OCI-LY1 (cell line): ENCODE measurements around the gene LAMC3.

Source experiments
- EZH2 ChIP-seq: fragments of 200-600 bp; sonication (generic), shearing (Covaris generic); IDR thresholded peaks from 2 replicates; pipeline ENCODE4 v1.8.0; 2017; ENCODE audit warnings: borderline replicate concordance, mixed run types, mild to moderate bottlenecking, antibody characterized with exemption, low read length, moderate library complexity, mixed read lengths
- TF ChIP-seq, protein P1 (sequence below): fragments of 200-600 bp; sonication (generic), shearing (Covaris generic); IDR thresholded peaks from 2 replicates; pipeline ENCODE4 v1.5.1; 2017; ENCODE audit warnings: mild to moderate bottlenecking, antibody characterized with exemption, low read length, moderate library complexity, mixed read lengths

DNA sequence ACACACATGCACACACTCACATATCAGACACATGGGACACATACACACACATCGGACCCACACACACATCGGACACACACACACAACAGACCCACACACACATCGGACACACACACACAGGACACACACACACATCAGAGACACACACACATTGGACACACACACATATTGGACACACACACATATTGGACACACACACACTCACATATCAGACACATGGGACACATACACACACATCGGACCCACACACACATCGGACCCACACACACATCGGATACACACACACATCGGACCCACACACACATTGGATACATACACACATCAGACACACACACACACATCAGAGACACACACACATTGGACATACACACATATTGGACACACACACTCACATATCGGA is 12.8 kb upstream of the LAMC3 start:
- TF ChIP-seq, protein P1, sequence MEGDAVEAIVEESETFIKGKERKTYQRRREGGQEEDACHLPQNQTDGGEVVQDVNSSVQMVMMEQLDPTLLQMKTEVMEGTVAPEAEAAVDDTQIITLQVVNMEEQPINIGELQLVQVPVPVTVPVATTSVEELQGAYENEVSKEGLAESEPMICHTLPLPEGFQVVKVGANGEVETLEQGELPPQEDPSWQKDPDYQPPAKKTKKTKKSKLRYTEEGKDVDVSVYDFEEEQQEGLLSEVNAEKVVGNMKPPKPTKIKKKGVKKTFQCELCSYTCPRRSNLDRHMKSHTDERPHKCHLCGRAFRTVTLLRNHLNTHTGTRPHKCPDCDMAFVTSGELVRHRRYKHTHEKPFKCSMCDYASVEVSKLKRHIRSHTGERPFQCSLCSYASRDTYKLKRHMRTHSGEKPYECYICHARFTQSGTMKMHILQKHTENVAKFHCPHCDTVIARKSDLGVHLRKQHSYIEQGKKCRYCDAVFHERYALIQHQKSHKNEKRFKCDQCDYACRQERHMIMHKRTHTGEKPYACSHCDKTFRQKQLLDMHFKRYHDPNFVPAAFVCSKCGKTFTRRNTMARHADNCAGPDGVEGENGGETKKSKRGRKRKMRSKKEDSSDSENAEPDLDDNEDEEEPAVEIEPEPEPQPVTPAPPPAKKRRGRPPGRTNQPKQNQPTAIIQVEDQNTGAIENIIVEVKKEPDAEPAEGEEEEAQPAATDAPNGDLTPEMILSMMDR = no peak
- TF ChIP-seq EZH2 = no peak
